C4-2B (cell line): ENCODE results near the gene LRP3.
"Not testable (repeated sequence)": the region's sequence is repeated elsewhere in the genome, so short reads cannot be mapped to it uniquely, and the experiment has no call there.

ENCODE experiments used
- H3K27ac ChIP-seq: fragments of 450-650 bp; 2 replicates; pipeline ENCODE4 v1.5.1; 2017
- CTCF ChIP-seq: fragments of 450-650 bp; conservative IDR thresholded peaks from 2 replicates; pipeline ENCODE4 v1.5.1; 2017; ENCODE audit warnings: mild to moderate bottlenecking
- ZFX ChIP-seq: fragments of 450-650 bp; IDR thresholded peaks from 2 replicates; pipeline ENCODE4 v1.6.1; 2017

LRP3 gene

GRCh38 chr19:33157906-33158305, 36.2 kb upstream of the LRP3 start:
- no peak for TF ChIP-seq CTCF
- TF ChIP-seq ZFX, result no peak
- H3K27ac ChIP-seq, result no peak overlapping the region

GRCh38 chr19:33158365-33158764, 35.8 kb upstream of the LRP3 start:
- H3K27ac ChIP-seq, result no peak overlapping the region
- no peak for TF ChIP-seq CTCF
- TF ChIP-seq ZFX, result no peak

- TF ChIP-seq CTCF (no peak), ZFX (no peak)
- H3K27ac ChIP-seq, result no peak overlapping the region
Measured at GRCh38 chr19:33159149-33159548, 35.0 kb upstream of the LRP3 start.

GRCh38 chr19:33159893-33160292, 34.2 kb upstream of the LRP3 start:
- no peak overlapping the region for H3K27ac ChIP-seq

DNA sequence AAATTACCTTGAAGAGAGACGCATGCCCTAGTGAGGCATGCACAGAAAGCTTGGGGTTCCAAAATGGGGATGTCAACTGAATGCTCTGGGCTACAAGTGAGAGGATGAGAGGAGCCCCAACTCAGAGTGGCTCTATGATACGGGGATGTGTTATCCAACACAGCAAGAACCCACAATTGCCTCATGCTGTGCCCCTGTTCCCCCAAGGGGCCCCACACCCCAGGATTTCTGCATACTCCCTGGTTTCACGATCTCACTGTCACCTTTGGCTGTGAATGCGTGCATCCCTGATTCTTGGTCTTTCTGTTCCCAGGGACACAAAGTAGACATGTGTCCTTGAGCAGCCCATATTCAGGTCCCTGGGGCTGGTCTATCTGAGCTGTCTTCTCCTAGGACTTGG, 32.9 kb upstream of the LRP3 start:
- TF ChIP-seq CTCF (no peak), ZFX (no peak)
- H3K27ac ChIP-seq, result no peak overlapping the region

More at GRCh38 chr19:33159893-33160292, 34.2 kb upstream of the LRP3 start:
- TF ChIP-seq ZFX (no peak), CTCF (no peak)

- no peak overlapping the region for H3K27ac ChIP-seq
- TF ChIP-seq CTCF, result no peak
- TF ChIP-seq ZFX, result no peak
Measured at GRCh38 chr19:33163481-33163880, 30.6 kb upstream of the LRP3 start.

GRCh38 chr19:33166037-33166436, 28.1 kb upstream of the LRP3 start:
- not testable (repeated sequence) for H3K27ac ChIP-seq

GRCh38 chr19:33167438-33167837, 26.7 kb upstream of the LRP3 start:
- TF ChIP-seq CTCF, result no peak
- TF ChIP-seq ZFX, result no peak
- no peak overlapping the region for H3K27ac ChIP-seq
